Measurements from ENCODE around the gene CPNE2.

The CPNE2 gene

DNA sequence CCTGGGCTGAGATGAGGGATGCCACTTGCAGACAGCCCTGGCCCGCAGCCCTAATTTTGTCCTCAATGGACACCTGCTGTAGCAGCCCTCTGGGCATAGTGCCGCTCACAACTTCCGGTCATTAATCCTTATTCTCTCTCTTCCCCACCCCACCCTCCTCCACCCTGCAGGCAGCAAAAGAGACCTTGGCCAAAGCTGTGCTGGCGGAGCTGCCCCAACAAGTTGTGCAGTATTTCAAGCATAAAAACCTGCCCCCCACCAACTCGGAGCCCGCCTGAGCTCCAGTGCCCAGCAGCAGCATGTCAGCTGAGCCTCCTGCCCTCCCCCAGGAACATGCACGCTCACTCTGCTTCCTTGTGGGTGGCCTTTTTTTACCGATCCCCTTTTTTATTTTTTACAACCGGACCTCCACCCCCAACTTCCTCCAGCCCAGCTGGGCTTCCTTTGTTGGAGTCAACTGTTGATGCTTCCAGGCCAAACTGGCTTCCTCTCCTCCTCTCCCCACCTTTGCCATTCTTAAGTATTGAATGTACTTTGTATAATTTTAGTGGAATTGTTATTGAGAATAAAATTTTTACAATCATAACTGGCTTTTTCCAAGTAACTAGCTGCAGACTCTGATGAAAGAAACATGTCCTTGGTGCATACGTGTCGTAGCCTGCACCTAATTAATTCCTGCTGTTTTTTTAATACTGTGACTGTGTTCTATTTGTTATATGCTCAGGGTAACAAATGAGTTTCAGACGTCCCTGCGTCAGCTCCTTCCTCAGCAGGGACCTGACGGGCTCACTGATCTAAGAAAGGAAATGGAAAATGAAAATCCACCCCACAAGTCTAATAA lies 55.2 kb downstream of the CPNE2 start:
- no peak for DNase-seq

DNA sequence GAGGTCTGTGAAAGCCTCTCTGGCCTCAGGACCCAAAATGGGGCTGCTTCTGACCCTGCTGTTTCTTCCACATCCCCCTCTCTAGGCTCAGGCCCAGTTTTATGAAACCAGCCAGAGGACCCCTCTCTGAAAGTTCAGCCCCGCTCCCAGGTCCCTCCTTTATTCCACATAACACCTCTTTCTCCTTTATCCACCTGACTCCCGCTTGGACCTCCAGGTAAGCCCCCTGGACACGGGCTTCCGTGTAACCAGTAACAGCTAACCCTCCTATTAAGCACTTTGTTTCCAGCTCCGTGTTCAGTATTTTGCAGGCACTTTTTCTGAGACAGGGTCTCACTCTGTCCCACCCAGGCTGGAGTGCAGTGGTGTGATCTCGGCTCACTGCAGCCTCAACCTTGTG lies 56.1 kb downstream of the CPNE2 start:
- DNase-seq: no peak

DNA sequence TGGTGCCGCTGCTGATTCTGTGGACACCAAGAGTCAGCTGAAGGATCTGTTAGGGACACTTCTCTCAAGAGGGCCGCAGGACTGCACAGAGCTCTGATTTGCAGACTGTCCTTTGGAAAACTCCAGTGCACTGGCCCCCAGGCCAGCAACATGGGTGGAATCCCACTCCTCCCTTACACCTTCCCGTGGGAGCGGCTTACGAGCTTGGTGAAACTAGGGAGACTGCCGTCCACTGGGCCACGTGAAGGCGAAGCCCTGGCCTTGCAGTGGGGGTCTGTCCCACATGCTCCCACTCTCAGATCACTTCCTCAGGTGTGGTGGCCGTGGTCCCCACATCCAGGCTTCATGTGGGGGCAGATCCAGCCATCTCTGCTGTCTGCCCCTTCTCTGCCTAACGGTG lies 57.0 kb downstream of the CPNE2 start:
- no peak for DNase-seq

DNA sequence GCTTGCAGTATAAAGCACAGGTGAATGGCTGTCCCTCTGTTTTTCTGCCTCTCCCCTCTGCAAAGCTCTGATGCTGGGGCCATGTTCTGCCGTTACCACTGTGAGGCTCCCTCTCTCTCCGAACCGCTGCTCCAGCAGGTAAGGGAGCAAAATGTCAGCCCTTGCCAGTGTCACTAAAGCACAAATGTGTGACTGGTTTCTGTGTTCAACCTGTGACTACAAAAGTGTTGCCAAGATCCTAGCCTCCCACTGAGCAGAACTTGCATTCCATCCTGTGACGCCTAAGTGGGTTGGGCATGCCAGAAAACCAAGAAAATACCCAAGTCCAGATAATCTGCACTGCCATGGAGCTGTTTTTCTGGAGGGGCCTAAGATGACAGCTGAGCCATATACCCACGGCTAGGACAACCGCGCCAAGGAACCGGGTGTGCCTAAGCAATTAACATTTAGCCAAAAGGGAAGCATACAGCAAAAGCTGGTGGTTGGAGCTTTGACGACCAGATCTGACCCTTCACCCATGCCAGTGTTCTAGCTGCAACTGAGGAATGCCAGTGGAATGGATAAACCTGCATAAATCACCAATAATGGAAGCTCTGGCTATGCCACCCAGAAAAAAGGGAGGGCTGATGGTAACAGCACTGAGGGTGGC lies 58.4 kb downstream of the CPNE2 start:
- no peak for DNase-seq

DNA sequence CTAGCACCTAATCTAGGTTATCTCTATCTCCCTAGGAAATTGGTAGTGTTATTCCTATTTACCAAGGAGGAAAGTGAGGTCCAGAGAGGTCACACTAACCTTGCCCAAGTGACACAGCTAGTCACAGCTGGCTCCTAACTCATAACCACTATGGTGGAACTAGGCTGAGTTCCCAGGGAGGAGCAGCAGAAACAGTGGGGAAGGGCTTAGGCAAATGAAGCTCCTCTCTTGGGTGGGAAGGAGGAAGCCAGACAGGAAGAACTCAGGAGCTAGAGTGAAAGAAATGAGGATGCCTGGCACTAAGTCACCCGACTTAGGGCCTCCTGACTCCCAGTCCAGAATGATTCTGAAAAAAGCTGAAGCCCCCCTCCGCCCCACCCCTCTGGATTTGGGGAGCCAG lies 59.0 kb downstream of the CPNE2 start:
- no peak for DNase-seq

DNA sequence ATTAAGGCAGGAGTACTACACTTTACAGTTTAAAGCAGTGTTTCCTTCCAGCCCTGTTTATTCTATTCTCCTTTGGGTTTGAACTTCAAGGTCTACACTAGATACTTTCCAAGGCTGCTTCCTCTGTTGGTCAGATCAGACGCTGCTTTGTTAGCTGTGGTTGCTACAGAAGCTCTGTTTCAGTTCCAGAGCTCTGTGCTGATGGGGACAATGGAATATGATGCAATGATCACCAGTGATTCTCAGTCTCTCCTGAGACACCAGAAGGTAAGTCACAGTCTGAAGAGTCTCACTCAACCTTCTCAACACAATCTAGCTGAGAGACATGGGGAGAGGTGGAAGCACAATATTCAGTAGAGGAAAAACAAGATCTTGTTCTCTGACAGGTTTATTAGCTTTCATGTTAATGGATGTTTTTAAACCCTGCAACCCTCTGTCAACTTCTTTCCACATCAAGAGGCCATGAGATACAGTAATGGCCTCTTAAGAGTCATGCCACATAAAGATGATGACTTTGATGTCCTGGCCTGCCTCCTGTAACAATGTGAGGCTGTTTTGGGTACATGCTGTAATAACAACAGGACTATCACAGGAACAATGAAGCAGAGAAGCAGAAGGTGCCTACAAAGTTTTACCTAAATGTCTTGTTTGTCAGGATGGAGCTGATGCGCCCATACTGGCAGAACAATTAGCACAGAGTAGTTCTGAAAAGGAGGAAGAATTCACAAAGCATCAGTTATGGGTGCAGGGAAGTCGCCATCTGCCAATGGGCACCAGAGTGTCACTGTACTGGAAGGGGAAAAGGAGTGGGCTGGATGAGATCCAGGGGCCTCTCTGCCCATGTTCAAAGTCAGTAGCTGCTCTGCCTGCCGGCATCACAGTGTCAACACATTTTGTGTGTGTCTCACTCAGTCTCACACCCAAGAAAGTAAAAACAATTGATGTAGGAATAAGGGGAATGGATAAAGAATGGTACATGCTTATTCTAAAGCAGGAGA lies 60.0 kb downstream of the CPNE2 start:
- DNase-seq: no peak

DNA sequence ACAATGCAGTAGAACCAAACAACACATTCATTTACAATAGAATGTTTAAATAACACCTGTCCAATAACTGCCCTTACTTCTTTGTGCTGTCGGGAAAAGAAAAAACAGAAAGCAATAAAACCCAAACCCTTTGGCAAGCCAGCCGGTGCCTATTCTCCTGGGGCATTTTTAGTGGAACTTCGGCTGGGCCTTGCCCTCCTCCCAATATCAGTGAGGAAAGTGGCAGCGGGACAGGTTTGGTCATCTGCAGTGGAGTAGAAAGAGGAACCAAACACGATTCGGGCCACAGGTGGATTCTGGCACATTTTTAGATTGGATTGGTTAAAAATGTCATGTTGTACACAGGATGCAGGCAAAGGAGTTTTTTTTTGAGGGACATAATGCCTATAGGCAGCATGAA lies 61.5 kb downstream of the CPNE2 start:
- no peak for DNase-seq

DNA sequence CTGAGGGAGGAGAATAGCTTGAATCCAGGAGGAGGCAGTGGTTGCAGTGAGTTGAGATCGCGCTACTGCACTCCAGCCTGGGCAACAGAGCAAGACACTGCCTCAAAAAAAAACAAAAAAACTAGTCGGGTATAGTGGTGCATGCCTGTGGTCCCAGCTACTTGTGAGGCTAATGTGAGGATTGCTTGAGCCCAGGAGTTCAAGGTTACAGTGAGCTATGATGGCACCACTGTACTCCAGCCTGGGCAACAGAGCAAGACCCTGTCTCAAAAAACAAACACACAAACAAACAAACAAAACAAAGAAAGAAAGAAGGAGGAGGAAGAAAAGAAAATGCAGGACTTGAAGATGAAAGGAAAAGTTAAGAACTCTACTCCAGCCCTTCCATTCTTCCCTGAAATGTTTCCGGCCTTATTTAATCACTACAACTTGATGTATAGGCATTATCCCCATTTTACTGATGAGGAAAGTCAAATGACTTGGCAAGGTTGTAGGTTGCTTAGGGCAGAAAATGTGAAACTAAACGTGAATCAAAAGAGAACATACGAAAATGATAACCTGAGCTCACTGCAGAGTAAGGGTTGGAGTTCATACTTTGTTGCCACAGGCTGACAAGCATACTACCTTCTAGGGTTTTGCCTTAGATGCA lies 63.4 kb downstream of the CPNE2 start:
- DNase-seq: no peak

DNA sequence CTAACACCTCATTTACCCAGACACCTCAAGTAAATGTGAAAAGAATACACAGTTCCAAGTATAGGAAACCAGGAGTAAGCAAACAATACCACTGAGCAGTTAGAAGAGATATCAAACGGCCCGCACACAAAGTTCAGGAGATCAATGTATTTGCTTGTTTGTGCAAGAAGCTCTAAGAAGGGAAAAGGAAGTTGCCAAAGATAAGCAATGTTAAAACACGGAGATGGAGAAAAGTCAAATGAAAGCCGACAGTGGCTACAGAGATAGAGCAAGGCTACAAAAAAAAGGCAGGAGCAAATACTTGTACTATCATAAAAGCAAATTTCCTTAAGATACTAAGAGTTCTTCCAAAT lies 63.9 kb downstream of the CPNE2 start:
- DNase-seq: no peak

DNA sequence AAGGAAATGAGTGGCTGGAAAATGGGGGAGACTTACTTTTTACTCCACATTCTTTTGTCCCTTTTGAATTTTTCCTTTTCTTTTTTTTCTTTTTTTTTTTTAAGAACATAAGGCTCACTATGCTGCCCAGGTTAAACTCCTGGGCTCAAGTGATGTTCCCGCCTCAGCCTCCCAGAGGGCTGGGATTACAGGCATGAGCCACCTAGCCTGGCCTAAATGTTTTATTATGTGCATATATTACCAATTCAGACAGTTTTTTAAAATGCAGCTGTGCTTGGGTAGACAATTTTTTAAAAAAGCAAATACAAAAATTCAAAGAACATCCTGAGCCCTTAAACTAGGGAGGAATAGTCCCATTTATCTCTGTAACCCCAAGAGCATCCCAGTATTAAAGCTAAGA lies 65.2 kb downstream of the CPNE2 start:
- DNase-seq: no peak

DNA sequence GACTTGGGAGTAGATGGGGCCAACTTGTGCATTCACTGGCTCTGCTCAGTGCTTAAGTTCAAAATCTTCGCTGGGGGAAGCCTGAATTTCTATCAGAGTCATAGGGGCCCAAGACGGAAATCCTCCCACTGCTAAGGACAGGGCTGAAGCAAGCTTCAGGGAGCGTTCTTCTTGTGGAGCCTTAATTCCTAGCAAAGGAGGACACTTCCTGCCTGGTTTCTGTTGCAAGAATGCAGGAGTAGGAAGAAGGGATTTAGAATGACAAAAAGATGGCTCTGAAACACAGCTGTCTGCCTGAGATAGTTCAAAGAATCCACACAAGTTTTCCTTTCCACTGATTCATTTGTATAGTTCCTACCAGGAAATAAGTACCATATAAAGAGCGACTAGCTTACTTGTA lies 67.1 kb downstream of the CPNE2 start:
- no peak for DNase-seq

DNA sequence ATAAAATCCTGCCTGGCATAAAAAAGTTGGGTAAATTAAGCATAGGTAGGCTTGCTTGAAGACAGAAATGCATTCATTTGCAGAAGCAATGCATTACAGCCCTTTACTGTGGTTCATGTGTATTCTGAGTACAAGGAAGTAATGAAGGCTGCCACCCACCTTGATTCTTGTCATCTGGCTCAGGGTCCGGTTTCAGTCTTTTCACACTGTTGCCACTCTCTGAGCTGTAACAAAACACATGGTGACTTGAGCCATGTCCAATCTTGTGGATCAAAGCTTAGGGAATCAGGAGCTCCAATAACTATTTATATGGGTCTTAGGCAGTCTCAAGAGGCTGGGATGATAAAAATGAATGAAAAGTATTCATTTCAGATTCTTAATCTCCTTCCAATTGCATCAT lies 71.5 kb downstream of the CPNE2 start:
- no peak for DNase-seq

DNA sequence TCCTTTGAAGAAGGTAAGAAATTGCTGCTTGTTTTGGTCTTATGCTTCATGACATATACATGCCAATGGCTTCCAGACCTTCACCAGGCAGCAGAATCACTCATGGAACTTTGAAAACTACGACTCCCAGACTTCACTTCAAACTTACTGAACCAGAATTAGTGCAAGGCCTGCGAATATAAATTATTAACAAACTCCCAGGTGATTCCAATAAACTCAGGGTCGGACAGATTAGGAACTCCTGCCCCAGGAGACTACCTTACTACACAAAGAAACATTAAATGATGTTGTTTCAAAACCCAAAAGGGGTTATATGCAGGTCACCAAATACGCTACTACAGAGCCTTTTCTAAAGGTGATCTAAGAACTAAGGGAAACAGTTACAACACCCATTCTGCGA lies 73.1 kb downstream of the CPNE2 start:
- DNase-seq: no peak

DNA sequence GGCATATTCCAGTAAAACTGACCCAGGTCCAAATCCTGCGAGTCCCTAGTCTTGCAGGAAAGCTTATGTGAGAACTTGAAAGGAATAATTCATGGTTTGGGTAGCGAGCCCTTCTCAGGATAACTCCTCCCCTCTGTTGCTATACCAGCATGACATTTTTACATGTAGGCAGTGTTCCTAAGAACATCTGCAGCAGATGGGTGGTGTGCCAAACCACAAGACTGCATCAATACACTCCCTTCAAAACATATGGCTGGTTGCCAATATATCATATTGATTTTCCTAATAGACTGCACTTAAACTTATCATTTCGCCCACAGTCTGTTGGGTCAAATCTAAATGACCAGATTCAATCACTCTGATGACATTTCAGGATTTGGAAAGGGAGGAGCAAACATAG lies 73.6 kb downstream of the CPNE2 start:
- DNase-seq: no peak

DNA sequence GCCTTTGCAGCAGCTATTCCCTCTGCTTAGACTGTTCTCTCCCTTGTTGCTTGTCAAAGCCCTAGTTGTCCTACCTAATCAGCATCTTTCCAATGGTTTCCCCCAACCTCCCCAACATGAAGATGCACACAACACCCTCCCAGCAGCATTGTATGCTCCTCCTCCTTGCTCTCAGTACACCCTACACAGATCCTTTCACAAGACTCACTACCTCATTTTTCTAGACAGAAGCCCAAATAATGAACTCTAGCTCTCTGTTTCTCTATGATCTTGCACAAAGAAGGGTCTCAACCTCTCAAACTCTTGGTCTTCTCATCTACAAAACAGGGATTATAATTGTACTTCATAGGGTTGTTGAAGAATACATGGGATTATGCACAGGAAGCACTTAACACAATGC lies 74.1 kb downstream of the CPNE2 start:
- no peak for DNase-seq

DNA sequence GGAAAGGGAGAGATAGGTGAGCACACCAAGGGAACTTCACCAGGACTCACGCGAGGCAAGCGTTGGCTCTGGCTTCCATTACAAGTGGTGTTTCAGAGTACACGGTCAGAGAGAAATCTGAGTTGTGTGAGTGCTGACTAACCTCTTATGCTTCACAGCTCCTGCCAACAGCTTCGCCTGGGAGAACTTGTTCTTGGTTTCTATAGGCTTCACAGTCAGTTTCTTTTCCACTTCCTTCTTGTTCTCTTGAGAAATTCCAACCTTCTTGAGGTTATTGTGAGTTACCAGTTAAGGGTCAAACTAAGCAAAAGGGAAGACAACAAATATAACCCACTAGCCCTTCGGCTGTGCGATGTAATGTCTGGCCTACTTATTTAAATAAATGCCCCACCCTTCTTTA lies 74.6 kb downstream of the CPNE2 start:
- DNase-seq: no peak

DNA sequence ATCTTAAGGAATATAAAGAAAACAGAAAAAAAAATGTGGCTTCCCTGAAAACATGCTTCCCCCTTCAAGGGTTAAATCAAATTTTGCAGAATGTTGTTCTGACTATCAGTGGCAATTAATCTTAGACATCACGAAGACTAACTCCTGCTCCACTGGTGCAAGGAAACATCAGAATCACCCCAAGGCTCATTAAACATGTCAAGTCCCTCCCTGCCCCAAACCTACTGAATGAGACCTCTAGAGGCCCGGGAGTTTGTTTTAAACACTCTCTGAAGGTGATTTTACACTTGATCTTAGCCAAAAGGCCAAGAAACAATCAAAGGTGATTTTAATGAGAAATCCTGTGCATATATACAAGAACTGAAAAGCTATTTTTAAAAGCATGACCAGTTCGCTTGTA lies 75.2 kb downstream of the CPNE2 start:
- DNase-seq: no peak

DNA sequence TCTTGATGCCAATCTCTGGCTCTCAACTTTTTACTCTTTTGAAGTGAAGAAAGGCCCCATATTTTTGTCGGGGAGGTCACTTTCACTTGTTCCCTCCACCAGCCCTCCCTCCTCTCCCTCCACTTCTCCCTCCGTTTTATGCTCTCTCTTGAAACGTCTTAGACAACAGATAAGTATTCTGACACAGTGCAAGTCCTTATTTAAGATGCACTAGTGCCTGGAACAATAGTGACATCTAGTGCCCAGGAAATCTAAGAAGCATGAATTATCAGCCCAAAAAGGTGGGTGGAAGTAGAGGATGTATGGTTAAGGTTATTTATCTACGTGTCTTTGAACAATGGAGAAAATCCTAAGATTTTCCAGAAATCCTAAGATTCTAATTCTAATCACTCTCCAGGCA lies 75.6 kb downstream of the CPNE2 start:
- no peak for DNase-seq

DNA sequence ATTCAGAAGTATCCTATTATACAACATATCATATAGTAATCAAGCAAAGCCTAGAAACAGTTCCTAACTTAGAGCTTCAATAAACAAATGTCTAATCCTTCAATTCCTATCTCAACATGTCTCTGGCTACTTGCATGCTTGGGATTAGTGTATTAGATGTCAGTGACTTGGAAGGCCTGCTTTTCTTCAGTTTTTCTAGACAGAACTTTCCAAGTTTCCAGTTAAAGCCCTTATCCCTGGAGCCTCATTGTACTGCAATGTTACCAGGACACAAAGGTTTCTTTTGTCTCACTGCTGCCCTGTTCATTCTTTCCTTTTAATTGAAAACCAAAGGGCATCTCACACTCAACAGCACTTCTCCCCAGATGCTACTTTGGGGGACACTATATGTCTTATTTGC lies 76.9 kb downstream of the CPNE2 start:
- no peak for DNase-seq

DNA sequence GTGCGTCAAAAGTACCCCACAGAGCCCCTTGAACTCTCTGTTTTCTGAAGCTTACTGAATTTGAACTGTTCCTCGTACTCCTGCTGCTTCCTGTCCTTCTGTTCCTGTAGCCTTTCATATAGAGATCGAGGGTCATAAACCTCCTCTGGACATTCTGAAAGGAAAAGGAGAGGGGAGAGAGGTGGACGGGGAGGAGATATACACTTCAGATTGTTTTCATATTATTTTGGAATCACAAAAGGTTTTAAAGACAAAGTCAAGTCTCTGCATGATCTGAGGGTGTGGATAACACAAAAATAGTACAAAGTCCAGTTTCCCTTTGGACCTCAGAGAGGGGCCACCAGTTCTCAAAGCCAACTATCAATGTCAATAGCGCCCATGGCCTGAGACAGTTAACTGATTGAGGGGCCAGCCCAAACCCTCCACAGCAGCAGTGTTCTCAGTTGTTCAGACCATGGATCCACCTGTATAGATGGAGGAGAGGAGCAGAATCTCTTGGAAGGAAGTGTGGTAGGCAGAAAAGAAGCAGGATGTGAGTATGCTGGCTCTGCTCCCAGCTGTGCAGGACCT lies 80.4 kb downstream of the CPNE2 start:
- no peak for DNase-seq

DNA sequence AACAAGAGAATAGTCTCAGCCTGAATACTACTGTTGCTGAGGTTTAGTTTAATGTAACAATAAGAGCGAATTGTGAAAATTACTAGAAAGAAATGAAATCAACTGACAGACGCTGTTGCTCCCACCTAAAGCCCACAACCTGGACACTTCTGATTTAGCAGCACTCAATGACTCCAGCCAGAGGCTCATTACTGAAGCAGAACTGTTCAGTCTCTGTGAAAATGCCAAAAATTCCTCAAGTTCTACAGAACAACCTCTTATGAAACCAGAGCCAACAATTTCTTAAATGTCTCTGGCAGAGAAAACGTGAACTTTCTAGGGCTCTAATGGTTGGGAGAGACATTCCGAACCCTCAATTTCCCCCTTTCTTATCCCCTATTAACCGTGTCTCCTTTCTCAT lies 83.5 kb downstream of the CPNE2 start:
- DNase-seq: no peak

DNA sequence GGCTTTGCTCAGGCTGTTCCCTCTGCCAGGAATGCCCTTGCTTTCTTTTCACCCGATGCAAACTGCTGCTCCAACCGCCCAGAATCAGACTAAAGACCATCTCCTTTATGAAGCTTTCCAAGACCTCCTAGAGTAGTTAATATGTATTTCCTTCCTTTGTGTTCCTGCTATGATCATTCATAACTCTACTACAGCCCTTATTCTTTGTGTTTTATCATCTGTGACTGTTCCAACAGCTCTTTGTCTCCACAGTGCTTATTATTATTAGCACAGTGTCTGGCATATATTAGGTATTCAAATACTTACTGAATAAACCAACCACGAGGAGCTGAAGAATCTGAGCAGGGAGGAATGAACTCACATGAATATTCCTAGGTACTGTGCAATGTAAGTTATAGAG lies 85.8 kb downstream of the CPNE2 start:
- no peak for DNase-seq

DNA sequence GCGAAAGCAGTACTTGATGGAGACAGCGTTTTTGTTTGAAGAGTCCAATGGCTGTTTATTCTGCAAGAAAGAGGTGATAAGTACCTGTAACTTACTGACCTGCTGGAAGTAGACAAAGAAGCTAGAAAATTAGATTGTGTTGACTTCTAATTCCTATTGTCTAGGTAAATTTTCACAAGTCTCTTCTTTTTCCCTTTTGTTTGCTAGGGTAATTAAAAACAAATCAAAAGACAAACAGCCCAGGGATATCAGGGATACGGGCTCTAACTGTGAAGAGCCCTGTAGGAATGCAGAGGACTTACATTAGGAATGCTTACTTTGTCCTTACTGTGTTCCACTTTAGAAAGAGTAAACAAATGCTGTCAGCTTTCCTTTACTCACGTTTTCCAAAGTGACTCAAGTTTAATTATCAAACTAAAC lies 86.4 kb downstream of the CPNE2 start:
- no peak for DNase-seq
